ENCODE data around the gene ADCYAP1R1. TPM values are rescaled to one million over a fixed set of nuclear protein-coding genes. Genes with fewer than 3 reads are reported as not detected.

ADCYAP1R1 gene
- total RNA-seq, 1 donor from 2014 or later, result not detected

- CTCF ChIA-PET, result interaction anchor here (1.3 kb wide), 1 partner anchor 26 kb away, joined by 3 read pairs; no protein-coding TSS in a partner anchor
Observed at GRCh38 chr7:31107106-31108090, 55.3 kb downstream of the ADCYAP1R1 start.

GRCh38 chr7:31108097-31108657, 56.1 kb downstream of the ADCYAP1R1 start:
- no peak for DNase-seq
- ATAC-seq (ENCODE audit: low read depth), result no peak
- H3K4me3 Mint-ChIP-seq, result no peak overlapping the region
- peaks cover 1% of the 10 kb centered on the region for H3K27me3 Mint-ChIP-seq
- intact Hi-C loops (cut with micrococcal nuclease), result no loop called here
- POLR2A ChIA-PET, result no interaction called here
- no peak for TF ChIP-seq CTCF (IDR thresholded peaks at IDR 0.05)
- no peaks in the 10 kb centered on the region for H3K4me1 Mint-ChIP-seq
- H3K27ac Mint-ChIP-seq, result no peak overlapping the region
- H3K9me3 Mint-ChIP-seq, result no peaks in the 10 kb centered on the region
- CTCF ChIA-PET, result interaction anchor here (1.3 kb wide), 1 partner anchor 26 kb away, joined by 3 read pairs; no protein-coding TSS in a partner anchor
- no peaks in the 10 kb centered on the region for H3K36me3 Mint-ChIP-seq (ENCODE audit: low read depth)

More at GRCh38 chr7:31107106-31108090, 55.3 kb downstream of the ADCYAP1R1 start:
- H3K27me3 Mint-ChIP-seq, result no peaks in the 10 kb centered on the region
- intact Hi-C loops (cut with micrococcal nuclease), result no loop called here
- no peaks in the 10 kb centered on the region for H3K4me1 Mint-ChIP-seq
- ATAC-seq (ENCODE audit: low read depth) (no peak), DNase-seq (no peak)
- no peaks in the 10 kb centered on the region for H3K36me3 Mint-ChIP-seq (ENCODE audit: low read depth)
- H3K9me3 Mint-ChIP-seq, result no peaks in the 10 kb centered on the region
- TF ChIP-seq CTCF (IDR thresholded peaks at IDR 0.05), result no peak
- no peak overlapping the region for H3K27ac Mint-ChIP-seq
- POLR2A ChIA-PET, result no interaction called here
- no peak overlapping the region for H3K4me3 Mint-ChIP-seq

- Mint-ChIP-seq H3K4me1 (no peaks in the 10 kb centered on the region), H3K27ac (no peak overlapping the region), H3K4me3 (no peak overlapping the region), H3K27me3 (peaks cover 1% of the 10 kb centered on the region), H3K36me3 (ENCODE audit: low read depth) (no peaks in the 10 kb centered on the region), H3K9me3 (no peaks in the 10 kb centered on the region)
- ChIA-PET POLR2A (no interaction called here), CTCF (no interaction called here)
- intact Hi-C loops (cut with micrococcal nuclease), result no loop called here
- DNase-seq (no peak), ATAC-seq (ENCODE audit: low read depth) (no peak)
- no peak for TF ChIP-seq CTCF (IDR thresholded peaks at IDR 0.05)
Observed at GRCh38 chr7:31109751-31110150, 57.6 kb downstream of the ADCYAP1R1 start.

GRCh38 chr7:31110331-31111108, 58.4 kb downstream of the ADCYAP1R1 start:
- Mint-ChIP-seq H3K4me1 (no peaks in the 10 kb centered on the region), H3K9me3 (no peaks in the 10 kb centered on the region), H3K4me3 (no peak overlapping the region), H3K27me3 (peaks cover 2% of the 10 kb centered on the region), H3K27ac (no peak overlapping the region), H3K36me3 (ENCODE audit: low read depth) (no peaks in the 10 kb centered on the region)
- no peak for ATAC-seq (ENCODE audit: low read depth)
- ChIA-PET POLR2A (no interaction called here), CTCF (no interaction called here)
- intact Hi-C loops (cut with micrococcal nuclease), result no loop called here
- TF ChIP-seq CTCF (IDR thresholded peaks at IDR 0.05), result no peak
- no peak for DNase-seq

GRCh38 chr7:31111109-31111451, 59.0 kb downstream of the ADCYAP1R1 start:
- CTCF ChIA-PET, result no interaction called here
- Mint-ChIP-seq H3K27me3 (peaks cover 5% of the 10 kb centered on the region), H3K4me3 (no peak overlapping the region), H3K27ac (no peak overlapping the region), H3K36me3 (ENCODE audit: low read depth) (no peaks in the 10 kb centered on the region), H3K4me1 (no peaks in the 10 kb centered on the region), H3K9me3 (no peaks in the 10 kb centered on the region)
- DNase-seq (no peak), ATAC-seq (ENCODE audit: low read depth) (no peak)
- intact Hi-C loops (cut with micrococcal nuclease), result no loop called here
- POLR2A ChIA-PET, result no interaction called here
- no peak for TF ChIP-seq CTCF (IDR thresholded peaks at IDR 0.05)
